ENCODE data around the gene DUSP1. TPM values are rescaled to one million over a fixed set of nuclear protein-coding genes. Genes with fewer than 3 reads are reported as not detected.

The DUSP1 gene
- total and polyA plus RNA-seq, 2 of the 13 experiments (the other 11 are each of a cell fraction or from before 2014, with no cell fraction given) = 27.1 to 55.5 TPM

DNA sequence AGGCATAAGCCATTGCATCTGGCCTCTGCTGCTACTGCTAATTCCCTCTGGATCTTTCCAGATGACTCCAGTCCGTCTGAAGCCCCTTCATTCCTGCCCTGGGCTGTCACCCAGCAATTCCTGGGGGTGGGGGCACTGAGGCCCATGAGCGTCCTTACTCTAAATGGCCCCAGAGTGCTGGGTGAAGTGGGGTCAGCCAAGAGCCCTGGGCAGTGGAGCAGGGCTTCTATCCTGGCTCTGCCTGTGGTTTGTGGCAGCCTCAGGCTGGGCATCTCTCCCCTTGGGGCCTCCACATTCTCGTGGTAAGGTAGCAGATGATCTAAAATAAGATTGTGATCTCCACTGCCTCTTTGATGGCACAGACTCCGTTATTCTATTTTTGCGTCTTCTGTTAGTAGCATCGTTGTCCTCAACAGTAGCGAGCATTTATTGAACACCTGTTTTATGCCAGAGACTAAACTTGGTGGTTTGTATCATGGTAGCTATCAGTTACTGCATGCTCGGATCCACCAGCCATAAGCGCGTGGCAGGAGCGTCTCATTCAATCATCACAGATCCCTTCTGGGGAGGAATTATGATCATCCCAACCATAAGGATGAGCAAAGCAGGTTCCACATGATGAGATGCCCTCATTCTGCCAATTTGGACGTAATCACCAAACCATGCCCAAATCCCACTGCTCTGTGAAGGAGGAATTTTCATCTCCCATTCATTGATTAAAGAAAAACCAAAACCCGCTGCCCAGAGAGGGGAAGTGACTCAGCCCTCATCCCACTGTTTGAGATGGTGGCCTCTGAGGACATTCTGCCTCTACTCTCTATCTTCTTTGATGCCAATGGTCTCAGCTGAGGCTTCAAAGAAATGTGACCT is 21.9 kb upstream of the DUSP1 start:
- H4K20me1 ChIP-seq (ENCODE audit: insufficient read depth, low read length) = no peaks in the 10 kb centered on the region
- H3K9ac ChIP-seq (ENCODE audit: insufficient read depth, low read depth, low read length) = peak overlapping the region; percentile 48
- H3K9me3 ChIP-seq (ENCODE audit: low read length) = no peaks in the 10 kb centered on the region
- DNase-seq (ENCODE audit: low spot score) (no peak), ATAC-seq (no peak), FAIRE-seq (no peak)
- no peaks in the 10 kb centered on the region for H3K79me2 ChIP-seq (ENCODE audit: insufficient read depth, low read length)
- intact Hi-C loops (cut with micrococcal nuclease; ENCODE audit: unreplicated experiment) (no loop called here), in situ Hi-C loops (cut with HindIII; ENCODE audit: extremely low pct_ligation_motif_present, low pct_unique_long_range_greater_than_20kb) (no loop called here)
- H3K4me2 ChIP-seq (ENCODE audit: low read depth, low read length) = peak overlapping the region; percentile 66
- ChIA-PET POLR2A (interaction anchor here (1.3 to 9.8 kb wide), 7 partner anchors 11 to 78 kb away, joined by 3 to 425 read pairs (median 9); partner anchors contain the start of gene DUSP1), CTCF (ENCODE audit: low intra/inter-chr PET ratio, low total read pairs) (no interaction called here)
- no TSS peak for BruUV-seq (replicated peaks)
- H3K36me3 ChIP-seq (replicated peaks in 1 of 2; ENCODE audit: control insufficient read depth in 1 of 2, insufficient read depth in 2 of 2, low read length in 2 of 2) = no peaks in the 10 kb centered on the region
- H3K4me3 ChIP-seq (replicated peaks in 1 of 3; ENCODE audit: insufficient read depth in 1 of 3, low read depth in 2 of 3, low read length in 3 of 3) = no peak overlapping the region
- peak overlapping the region; percentile 71 for H3K27ac ChIP-seq (ENCODE audit: extremely low read length, insufficient read depth, low read length)
- no peaks in the 10 kb centered on the region for H3K27me3 ChIP-seq (ENCODE audit: control insufficient read depth in 1 of 2, insufficient read depth in 2 of 2, low read length in 2 of 2)
- TF ChIP-seq RAD51 (IDR thresholded peaks at IDR 0.05; ENCODE audit: borderline replicate concordance) (no peak), ZNF263 (CRISPR knock-in tag; IDR thresholded peaks at IDR 0.05) (0 out of 2 replicates have a peak, but pooled peaks have one; percentile 16), SPEN (CRISPR knock-in tag; IDR thresholded peaks at IDR 0.05; ENCODE audit: low read depth) (0 out of 2 replicates have a peak, but pooled peaks have one; percentile 5), FOSL2 (CRISPR knock-in tag; IDR thresholded peaks at IDR 0.05) (peak; percentile 46; the same call in 1 of the 2 replicates), ZNF878 (CRISPR knock-in tag; IDR thresholded peaks at IDR 0.05) (peak; percentile 1; the same call in 1 of the 2 replicates)
- WGBS (ENCODE audit: low lambda C conversion rate) = 89% methylated on average over 13 of the region's 13 CpGs
- H2AFZ ChIP-seq (ENCODE audit: low read length) = no peak overlapping the region
- peaks cover 97% of the 10 kb centered on the region for H3K4me1 ChIP-seq (ENCODE audit: insufficient read depth, low read length)

DNA sequence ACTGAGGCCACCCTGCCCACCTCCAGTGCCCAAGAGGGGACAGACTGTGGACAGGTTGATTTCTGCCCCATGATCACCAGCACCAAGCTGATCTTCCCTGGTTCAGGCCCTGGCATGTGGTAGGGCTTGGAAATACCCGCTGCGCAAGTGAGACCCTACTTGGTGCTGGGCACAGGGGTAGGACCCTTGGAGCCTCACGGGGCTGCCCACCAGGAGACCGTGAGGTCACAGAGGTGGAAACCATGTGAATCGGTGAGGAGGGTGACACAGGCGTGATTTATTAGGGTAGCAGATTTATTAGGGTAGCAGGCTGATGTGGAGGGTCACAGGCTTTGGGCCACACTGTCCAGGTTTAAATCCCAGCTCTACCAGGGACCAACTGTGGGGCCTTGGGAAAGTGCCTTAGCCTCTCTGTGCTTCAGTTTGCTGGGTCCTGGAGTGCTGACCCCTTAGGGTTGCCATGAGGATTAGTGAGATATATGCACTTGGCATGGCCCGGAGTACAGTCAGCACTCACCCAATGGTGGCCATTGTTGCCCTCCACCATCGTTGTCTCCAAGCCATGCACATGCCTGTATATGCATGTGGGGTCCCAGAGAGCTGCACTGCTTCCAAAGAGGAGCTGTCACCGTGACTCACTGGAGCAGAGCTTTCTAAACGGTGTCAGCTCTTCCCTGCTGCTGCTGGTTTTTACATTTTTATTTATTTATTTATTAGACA is 20.9 kb upstream of the DUSP1 start:
- FAIRE-seq (no peak), ATAC-seq (no peak), DNase-seq (ENCODE audit: low spot score) (no peak)
- no peak overlapping the region for H3K27ac ChIP-seq (ENCODE audit: extremely low read length, insufficient read depth, low read length)
- in situ Hi-C loops (cut with HindIII; ENCODE audit: extremely low pct_ligation_motif_present, low pct_unique_long_range_greater_than_20kb) (no loop called here), intact Hi-C loops (cut with micrococcal nuclease; ENCODE audit: unreplicated experiment) (no loop called here)
- no peak overlapping the region for H3K9ac ChIP-seq (ENCODE audit: insufficient read depth, low read depth, low read length)
- no peaks in the 10 kb centered on the region for H4K20me1 ChIP-seq (ENCODE audit: insufficient read depth, low read length)
- ChIA-PET POLR2A (interaction anchor here (1.9 to 9.8 kb wide), 3 partner anchors 16 to 68 kb away, joined by 7 to 425 read pairs (median 94); partner anchors contain the start of gene DUSP1), CTCF (ENCODE audit: low intra/inter-chr PET ratio, low total read pairs) (no interaction called here)
- BruUV-seq (replicated peaks) = no TSS peak
- H2AFZ ChIP-seq (ENCODE audit: low read length) = no peak overlapping the region
- no peaks in the 10 kb centered on the region for H3K79me2 ChIP-seq (ENCODE audit: insufficient read depth, low read length)
- 92% methylated on average over 8 of the region's 10 CpGs for WGBS (ENCODE audit: low lambda C conversion rate)
- H3K9me3 ChIP-seq (ENCODE audit: low read length) = no peaks in the 10 kb centered on the region
- H3K4me2 ChIP-seq (ENCODE audit: low read depth, low read length) = no peak overlapping the region
- H3K27me3 ChIP-seq (ENCODE audit: control insufficient read depth in 1 of 2, insufficient read depth in 2 of 2, low read length in 2 of 2) = no peaks in the 10 kb centered on the region
- no peak overlapping the region for H3K4me3 ChIP-seq (replicated peaks in 1 of 3; ENCODE audit: insufficient read depth in 1 of 3, low read depth in 2 of 3, low read length in 3 of 3)
- H3K4me1 ChIP-seq (ENCODE audit: insufficient read depth, low read length) = peaks cover 97% of the 10 kb centered on the region
- H3K36me3 ChIP-seq (replicated peaks in 1 of 2; ENCODE audit: control insufficient read depth in 1 of 2, insufficient read depth in 2 of 2, low read length in 2 of 2) = no peaks in the 10 kb centered on the region
- 0 out of 2 replicates have a peak, but pooled peaks have one; percentile 15 for TF ChIP-seq HNRNPL (IDR thresholded peaks at IDR 0.05; ENCODE audit: low read depth, low read length)
- no peak for TF ChIP-seq MBD4 (IDR thresholded peaks at IDR 0.05; ENCODE audit: borderline replicate concordance, low read length)
- peak; percentile 77 for TF ChIP-seq ZNF768 (CRISPR knock-in tag; IDR thresholded peaks at IDR 0.05)
- TF ChIP-seq SAFB2 (CRISPR knock-in tag; IDR thresholded peaks at IDR 0.05; ENCODE audit: borderline replicate concordance, low read depth) = no peak
- TF ChIP-seq NPAS2 (CRISPR knock-in tag; IDR thresholded peaks at IDR 0.05; ENCODE audit: borderline replicate concordance) = no peak
- no peak for TF ChIP-seq ZNF766 (CRISPR knock-in tag; IDR thresholded peaks at IDR 0.05; ENCODE audit: borderline replicate concordance)
- no peak for TF ChIP-seq NCOA2 (CRISPR knock-in tag; IDR thresholded peaks at IDR 0.05)
- TF ChIP-seq ZFAT (CRISPR knock-in tag; conservative IDR thresholded peaks at IDR 0.05) = no peak
- no peak for TF ChIP-seq HMG20B (CRISPR knock-in tag; conservative IDR thresholded peaks at IDR 0.05)
- TF ChIP-seq, protein P1, sequence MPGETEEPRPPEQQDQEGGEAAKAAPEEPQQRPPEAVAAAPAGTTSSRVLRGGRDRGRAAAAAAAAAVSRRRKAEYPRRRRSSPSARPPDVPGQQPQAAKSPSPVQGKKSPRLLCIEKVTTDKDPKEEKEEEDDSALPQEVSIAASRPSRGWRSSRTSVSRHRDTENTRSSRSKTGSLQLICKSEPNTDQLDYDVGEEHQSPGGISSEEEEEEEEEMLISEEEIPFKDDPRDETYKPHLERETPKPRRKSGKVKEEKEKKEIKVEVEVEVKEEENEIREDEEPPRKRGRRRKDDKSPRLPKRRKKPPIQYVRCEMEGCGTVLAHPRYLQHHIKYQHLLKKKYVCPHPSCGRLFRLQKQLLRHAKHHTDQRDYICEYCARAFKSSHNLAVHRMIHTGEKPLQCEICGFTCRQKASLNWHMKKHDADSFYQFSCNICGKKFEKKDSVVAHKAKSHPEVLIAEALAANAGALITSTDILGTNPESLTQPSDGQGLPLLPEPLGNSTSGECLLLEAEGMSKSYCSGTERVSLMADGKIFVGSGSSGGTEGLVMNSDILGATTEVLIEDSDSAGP (CRISPR knock-in tag; IDR thresholded peaks at IDR 0.05; ENCODE audit: borderline replicate concordance) = no peak
- no peak for TF ChIP-seq MEF2D (CRISPR knock-in tag; IDR thresholded peaks at IDR 0.05)
